Fibroblast of lung (primary cell): ENCODE data around the gene SLC38A8.

Source experiments
- CTCF ChIP-seq, 2 donors: IDR thresholded peaks in 1 of 2; conservative IDR thresholded peaks in 1 of 2; 1 replicate in 1 of 2; 2 replicates in 1 of 2; pipeline ENCODE4 v1.5.1; 2011 to 2012; ENCODE audit warnings: low read length in 2 of 2, control low read depth in 1 of 2, inconsistent platforms in 1 of 2, low read depth in 1 of 2, mild to moderate bottlenecking in 1 of 2
- EZH2 ChIP-seq: IDR thresholded peaks from 2 replicates; pipeline ENCODE4 v1.5.1; 2012; ENCODE audit warnings: low read length, control low read depth, mild to moderate bottlenecking; ENCODE audit errors: missing control alignments

GRCh38 chr16:84080813-84081212 is 38.2 kb upstream of the SLC38A8 start:
- no peak for TF ChIP-seq CTCF (conservative IDR thresholded peaks at IDR 0.05 in 1 of 2, IDR thresholded peaks at IDR 0.05 in 1 of 2; ENCODE audit: low read depth in 1 of 2, low read length in 2 of 2)
- no peak for TF ChIP-seq EZH2
